Measurements from ENCODE around the gene OLFML1. TPM values are rescaled to one million over a fixed set of nuclear protein-coding genes. Genes with fewer than 3 reads are reported as not detected.

The OLFML1 gene
- total RNA-seq, 1 experiment from 2014 or later = not detected

DNA sequence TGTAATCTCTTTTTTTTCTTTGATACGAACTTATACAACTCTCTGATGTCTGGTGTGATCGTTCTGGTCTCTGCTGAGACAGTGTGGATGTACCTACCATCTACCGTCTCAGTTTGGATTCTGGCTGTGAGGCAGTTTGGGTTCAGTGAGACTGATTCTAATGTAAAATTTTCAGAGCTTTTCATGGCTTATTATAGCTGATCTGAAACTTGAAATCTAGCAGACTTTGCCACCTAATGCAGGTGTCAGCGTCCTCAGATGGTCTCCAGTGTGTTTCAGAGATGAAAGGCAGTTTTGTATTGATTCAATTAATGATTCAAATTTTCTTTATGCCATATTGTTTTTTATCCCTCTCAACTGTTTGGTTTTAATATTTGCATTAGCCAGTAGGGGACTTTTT, 64.4 kb downstream of the OLFML1 start:
- BruUV-seq (replicated peaks) = no TSS peak
- CTCF ChIA-PET = interaction anchor here (1.6 kb wide), 1 partner anchor 108 kb away, joined by 5 read pairs; no protein-coding TSS in a partner anchor
- no peak for TF ChIP-seq CTCF (IDR thresholded peaks at IDR 0.05; ENCODE audit: unreplicated experiment)
- no peak for DNase-seq
- Mint-ChIP-seq H3K4me1 (ENCODE audit: low read depth, unreplicated experiment) (no peaks in the 10 kb centered on the region), H3K36me3 (ENCODE audit: insufficient read depth, unreplicated experiment) (no peaks in the 10 kb centered on the region), H3K27me3 (ENCODE audit: unreplicated experiment) (no peaks in the 10 kb centered on the region), H3K27ac (ENCODE audit: unreplicated experiment) (no peak overlapping the region), H3K9me3 (ENCODE audit: low read depth, unreplicated experiment) (no peaks in the 10 kb centered on the region), H3K4me3 (ENCODE audit: low read depth, unreplicated experiment) (no peak overlapping the region)
- intact Hi-C loops (cut with micrococcal nuclease; ENCODE audit: unreplicated experiment) = no loop called here

DNA sequence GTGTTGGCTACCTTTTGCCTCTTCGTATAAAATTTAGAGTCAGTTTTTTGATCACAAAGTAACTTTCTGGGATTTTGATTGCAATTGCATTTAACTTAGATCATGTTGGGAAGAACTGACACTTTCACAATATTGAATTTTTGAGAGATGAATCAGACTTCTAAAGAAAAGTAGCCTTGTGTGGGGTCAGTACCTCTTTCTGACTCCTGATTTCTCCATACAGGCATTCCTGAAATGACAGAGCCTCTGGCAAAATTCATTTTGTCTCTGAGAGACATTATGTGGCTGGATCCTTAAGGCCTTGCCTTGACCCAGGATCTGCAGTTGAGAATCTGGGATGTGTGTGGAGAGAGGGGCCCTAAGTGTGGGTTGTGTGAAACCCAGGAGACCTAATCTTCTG, 66.3 kb downstream of the OLFML1 start:
- Mint-ChIP-seq H3K36me3 (ENCODE audit: insufficient read depth, unreplicated experiment) (no peaks in the 10 kb centered on the region), H3K9me3 (ENCODE audit: low read depth, unreplicated experiment) (no peaks in the 10 kb centered on the region), H3K4me3 (ENCODE audit: low read depth, unreplicated experiment) (no peak overlapping the region), H3K27ac (ENCODE audit: unreplicated experiment) (no peak overlapping the region), H3K4me1 (ENCODE audit: low read depth, unreplicated experiment) (no peaks in the 10 kb centered on the region), H3K27me3 (ENCODE audit: unreplicated experiment) (no peaks in the 10 kb centered on the region)
- no peak for DNase-seq
- intact Hi-C loops (cut with micrococcal nuclease; ENCODE audit: unreplicated experiment) = no loop called here
- no peak for TF ChIP-seq CTCF (IDR thresholded peaks at IDR 0.05; ENCODE audit: unreplicated experiment)
- CTCF ChIA-PET = no interaction called here
- BruUV-seq (replicated peaks) = no TSS peak

DNA sequence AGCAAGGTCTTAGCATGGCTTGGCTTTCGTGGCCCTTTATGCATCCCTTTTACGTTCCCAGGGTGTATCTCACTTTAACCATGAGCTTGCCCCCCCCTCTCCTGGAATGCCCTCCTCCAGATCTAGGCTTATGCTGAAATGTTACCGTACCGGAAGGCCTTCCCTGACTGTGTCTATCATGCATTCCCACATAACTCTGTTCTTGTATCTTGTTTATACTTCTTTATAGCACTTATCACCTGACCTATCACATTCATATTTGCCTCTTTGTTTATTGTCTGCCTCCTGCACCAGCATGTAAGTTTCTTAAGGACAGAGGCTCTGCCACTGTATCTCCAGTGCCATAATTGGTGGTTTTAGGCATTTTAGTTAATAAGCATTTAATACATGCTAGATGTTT, 67.4 kb downstream of the OLFML1 start:
- TF ChIP-seq CTCF (IDR thresholded peaks at IDR 0.05; ENCODE audit: unreplicated experiment) = no peak

GRCh38 chr11:7555052-7555699, 69.9 kb downstream of the OLFML1 start:
- CTCF ChIA-PET = no interaction called here
- intact Hi-C loops (cut with micrococcal nuclease; ENCODE audit: unreplicated experiment) = no loop called here
- DNase-seq = no peak
- Mint-ChIP-seq H3K9me3 (ENCODE audit: low read depth, unreplicated experiment) (no peaks in the 10 kb centered on the region), H3K4me3 (ENCODE audit: low read depth, unreplicated experiment) (no peak overlapping the region), H3K4me1 (ENCODE audit: low read depth, unreplicated experiment) (no peaks in the 10 kb centered on the region), H3K27me3 (ENCODE audit: unreplicated experiment) (no peaks in the 10 kb centered on the region), H3K36me3 (ENCODE audit: insufficient read depth, unreplicated experiment) (no peaks in the 10 kb centered on the region), H3K27ac (ENCODE audit: unreplicated experiment) (no peak overlapping the region)
- no TSS peak for BruUV-seq (replicated peaks)
- no peak for TF ChIP-seq CTCF (IDR thresholded peaks at IDR 0.05; ENCODE audit: unreplicated experiment)

More for the DNA sequence above, 67.4 kb downstream of the OLFML1 start:
- H3K27me3 Mint-ChIP-seq (ENCODE audit: unreplicated experiment) = no peaks in the 10 kb centered on the region
- no TSS peak for BruUV-seq (replicated peaks)
- DNase-seq = no peak
- CTCF ChIA-PET = no interaction called here
- H3K4me1 Mint-ChIP-seq (ENCODE audit: low read depth, unreplicated experiment) = no peaks in the 10 kb centered on the region
- H3K4me3 Mint-ChIP-seq (ENCODE audit: low read depth, unreplicated experiment) = no peak overlapping the region
- no peak overlapping the region for H3K27ac Mint-ChIP-seq (ENCODE audit: unreplicated experiment)
- H3K36me3 Mint-ChIP-seq (ENCODE audit: insufficient read depth, unreplicated experiment) = no peaks in the 10 kb centered on the region
- intact Hi-C loops (cut with micrococcal nuclease; ENCODE audit: unreplicated experiment) = no loop called here
- H3K9me3 Mint-ChIP-seq (ENCODE audit: low read depth, unreplicated experiment) = no peaks in the 10 kb centered on the region
